Measurements from ENCODE around the gene TBCEL.
"Not testable (repeated sequence)": the region's sequence is repeated elsewhere in the genome, so short reads cannot be mapped to it uniquely, and the experiment has no call there.

The TBCEL gene

DNA sequence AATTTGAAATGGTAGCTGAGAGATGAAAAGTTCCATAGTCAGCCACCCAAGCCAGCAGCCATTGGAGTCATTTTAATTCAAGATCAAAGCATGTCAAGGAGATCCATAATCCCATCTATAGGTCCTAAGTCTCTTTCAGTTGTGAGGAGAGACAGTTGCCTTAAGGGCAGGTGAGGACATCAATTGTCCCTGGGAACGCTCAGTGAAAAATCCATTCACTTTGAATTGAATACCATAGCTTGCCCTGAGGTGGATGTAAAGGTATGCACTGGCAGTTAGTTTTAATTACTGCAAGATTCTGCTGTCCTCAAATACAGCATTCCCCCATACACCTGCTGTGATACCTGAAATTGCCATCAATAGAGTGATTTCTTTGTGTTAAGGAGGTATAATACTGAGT is 25.3 kb upstream of the TBCEL start:
- no peak overlapping the region for H3K4me3 ChIP-seq (ENCODE audit: low read depth, low read length)
- DNase-seq (ENCODE audit: low read depth): no peak
- TF ChIP-seq, protein P1, sequence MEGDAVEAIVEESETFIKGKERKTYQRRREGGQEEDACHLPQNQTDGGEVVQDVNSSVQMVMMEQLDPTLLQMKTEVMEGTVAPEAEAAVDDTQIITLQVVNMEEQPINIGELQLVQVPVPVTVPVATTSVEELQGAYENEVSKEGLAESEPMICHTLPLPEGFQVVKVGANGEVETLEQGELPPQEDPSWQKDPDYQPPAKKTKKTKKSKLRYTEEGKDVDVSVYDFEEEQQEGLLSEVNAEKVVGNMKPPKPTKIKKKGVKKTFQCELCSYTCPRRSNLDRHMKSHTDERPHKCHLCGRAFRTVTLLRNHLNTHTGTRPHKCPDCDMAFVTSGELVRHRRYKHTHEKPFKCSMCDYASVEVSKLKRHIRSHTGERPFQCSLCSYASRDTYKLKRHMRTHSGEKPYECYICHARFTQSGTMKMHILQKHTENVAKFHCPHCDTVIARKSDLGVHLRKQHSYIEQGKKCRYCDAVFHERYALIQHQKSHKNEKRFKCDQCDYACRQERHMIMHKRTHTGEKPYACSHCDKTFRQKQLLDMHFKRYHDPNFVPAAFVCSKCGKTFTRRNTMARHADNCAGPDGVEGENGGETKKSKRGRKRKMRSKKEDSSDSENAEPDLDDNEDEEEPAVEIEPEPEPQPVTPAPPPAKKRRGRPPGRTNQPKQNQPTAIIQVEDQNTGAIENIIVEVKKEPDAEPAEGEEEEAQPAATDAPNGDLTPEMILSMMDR (IDR thresholded peaks at IDR 0.05; ENCODE audit: low read depth, low read length, missing control alignments): no peak

DNA sequence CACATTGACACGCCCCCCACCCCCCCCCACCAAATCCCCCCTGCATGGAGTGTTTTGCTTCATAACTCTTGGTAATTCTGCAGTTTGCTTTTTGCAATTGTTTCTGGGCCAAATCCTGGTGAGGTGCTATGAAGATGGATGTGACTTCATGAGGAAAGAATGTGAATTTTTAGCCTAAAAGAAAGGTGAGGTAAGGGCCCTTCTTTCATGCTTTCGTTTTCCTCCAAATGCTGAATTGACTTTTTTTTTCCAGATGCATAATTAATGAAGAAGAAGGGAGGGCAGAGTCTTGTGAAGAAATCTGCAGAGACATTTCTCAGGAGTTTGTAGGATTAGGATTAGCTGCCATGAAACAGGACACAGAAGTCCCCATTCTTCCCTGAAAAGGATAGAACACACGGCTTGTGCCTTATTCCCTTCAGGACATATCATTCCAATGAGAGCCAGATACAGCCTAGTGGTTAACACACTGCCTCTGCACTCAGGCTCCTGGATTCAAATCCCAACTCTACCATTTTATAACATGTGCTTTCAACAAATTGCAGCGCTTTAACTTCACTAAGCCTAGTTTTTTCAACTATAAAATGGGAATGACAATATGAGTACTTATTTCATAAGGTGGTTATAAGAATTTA is 19.6 kb upstream of the TBCEL start:
- DNase-seq (ENCODE audit: low read depth): no peak
- TF ChIP-seq, protein P1 (IDR thresholded peaks at IDR 0.05; ENCODE audit: low read depth, low read length, missing control alignments): no peak
- H3K4me3 ChIP-seq (ENCODE audit: low read depth, low read length): no peak overlapping the region

DNA sequence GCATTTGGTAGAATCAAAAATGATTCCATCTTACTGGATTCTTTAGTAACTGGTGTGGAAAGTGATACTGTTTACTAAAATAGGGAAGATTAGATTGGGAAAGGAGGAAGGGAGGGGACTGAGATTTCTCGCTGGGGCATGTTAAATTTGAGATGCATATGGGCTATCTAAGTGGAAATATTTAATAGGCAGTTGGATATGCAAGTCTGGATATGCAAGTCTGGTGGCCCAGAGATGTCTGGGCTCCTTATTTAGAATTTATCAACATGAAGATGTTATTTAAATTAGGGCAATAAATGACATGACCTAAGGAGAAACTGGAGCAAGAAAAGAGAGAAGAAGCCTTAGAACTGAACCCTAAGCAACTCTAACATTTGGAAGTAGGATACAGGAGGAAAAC is 17.0 kb upstream of the TBCEL start:
- H3K4me3 ChIP-seq (ENCODE audit: low read depth, low read length): no peak overlapping the region
- DNase-seq (ENCODE audit: low read depth): no peak
- TF ChIP-seq, protein P1 (IDR thresholded peaks at IDR 0.05; ENCODE audit: low read depth, low read length, missing control alignments): no peak

GRCh38 chr11:121008551-121008950 is 15.4 kb upstream of the TBCEL start:
- TF ChIP-seq, protein P1 (IDR thresholded peaks at IDR 0.05; ENCODE audit: low read depth, low read length, missing control alignments): no peak

DNA sequence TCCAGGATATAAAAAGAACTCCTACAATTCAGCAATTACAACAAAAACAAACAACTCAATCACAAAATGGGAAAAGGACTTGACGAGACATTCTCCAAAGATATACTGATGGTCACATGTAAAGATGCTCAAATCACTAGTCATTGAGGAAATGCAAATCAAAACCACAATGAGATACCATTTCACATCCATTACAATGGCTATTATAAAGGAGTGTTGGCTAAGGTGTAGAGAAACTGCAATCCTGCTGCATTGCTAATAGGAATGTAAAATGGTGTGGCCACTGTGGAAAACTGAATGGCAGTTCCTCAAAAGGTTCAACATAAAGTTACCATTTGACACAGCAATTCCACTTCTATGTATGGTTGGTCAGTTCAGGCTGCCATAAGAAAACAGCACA is 11.8 kb upstream of the TBCEL start:
- DNase-seq (ENCODE audit: low read depth): no peak
- no peak overlapping the region for H3K4me3 ChIP-seq (ENCODE audit: low read depth, low read length)
- TF ChIP-seq, protein P1 (IDR thresholded peaks at IDR 0.05; ENCODE audit: low read depth, low read length, missing control alignments): no peak

More at GRCh38 chr11:121008551-121008950, 15.4 kb upstream of the TBCEL start:
- H3K4me3 ChIP-seq (ENCODE audit: low read depth, low read length): no peak overlapping the region
- no peak for DNase-seq (ENCODE audit: low read depth)

- TF ChIP-seq, protein P1 (IDR thresholded peaks at IDR 0.05; ENCODE audit: low read depth, low read length, missing control alignments): no peak
- H3K4me3 ChIP-seq (ENCODE audit: low read depth, low read length): no peak overlapping the region
- no peak for DNase-seq (ENCODE audit: low read depth)
Measured at GRCh38 chr11:121018746-121019145, 5.2 kb upstream of the TBCEL start.

GRCh38 chr11:121021718-121022117 is 2.2 kb upstream of the TBCEL start:
- not testable (repeated sequence) for H3K4me3 ChIP-seq (ENCODE audit: low read depth, low read length); DNase-seq (ENCODE audit: low read depth)
